IPS-15b (cell line): ENCODE results near the gene OR4M1.
"Not testable (repeated sequence)": the region's sequence is repeated elsewhere in the genome, so short reads cannot be mapped to it uniquely, and the experiment has no call there.

Experiments used
- H3K27me3 ChIP-seq: one replicate; pipeline ENCODE4 v1.6.1; 2013; ENCODE audit warnings: low read length; ENCODE audit not compliant: control insufficient read depth, insufficient read depth
- H3K36me3 ChIP-seq: one replicate; pipeline ENCODE4 v1.6.1; 2013; ENCODE audit warnings: low read length; ENCODE audit not compliant: control insufficient read depth, insufficient read depth
- H3K4me1 ChIP-seq: one replicate; pipeline ENCODE4 v1.6.1; 2013; ENCODE audit warnings: mild to moderate bottlenecking, low read length; ENCODE audit not compliant: control insufficient read depth, insufficient read depth
- H3K4me3 ChIP-seq: one replicate; pipeline ENCODE4 v1.5.1; 2013; ENCODE audit warnings: low read depth, low read length
- H3K9ac ChIP-seq: one replicate; pipeline ENCODE4 v1.6.1; 2013; ENCODE audit warnings: low read depth, mild to moderate bottlenecking, low read length
- H3K9me3 ChIP-seq: one replicate; pipeline ENCODE4 v1.6.1; 2013; ENCODE audit warnings: mild to moderate bottlenecking, low read length; ENCODE audit not compliant: control insufficient read depth, insufficient read depth

OR4M1 gene

GRCh38 chr14:19773204-19773603 is at the start of gene OR4M1:
Gene OR4M1, plus strand, starts transcription at chr14:19773504. Its CDS starts 6,819 bp downstream, at chr14:19780323.
- peaks cover 29% of the 10 kb centered on the region for H3K9me3 ChIP-seq
- H3K36me3 ChIP-seq, H3K27me3 ChIP-seq, H3K4me3 ChIP-seq, H3K4me1 ChIP-seq, H3K9ac ChIP-seq: not testable (repeated sequence)

- no peaks in the 10 kb centered on the region for H3K4me1 ChIP-seq
- H3K9me3 ChIP-seq = peaks cover 39% of the 10 kb centered on the region
- no peak overlapping the region for H3K9ac ChIP-seq
- no peak overlapping the region for H3K4me3 ChIP-seq
- no peaks in the 10 kb centered on the region for H3K27me3 ChIP-seq
- no peaks in the 10 kb centered on the region for H3K36me3 ChIP-seq
Observed at GRCh38 chr14:19729359-19729758, 43.9 kb upstream of the OR4M1 start.

- Histone ChIP-seq H3K4me3 (no peak overlapping the region), H3K36me3 (no peaks in the 10 kb centered on the region), H3K27me3 (no peaks in the 10 kb centered on the region), H3K9ac (no peak overlapping the region), H3K9me3 (peaks cover 39% of the 10 kb centered on the region), H3K4me1 (no peaks in the 10 kb centered on the region)
Observed at GRCh38 chr14:19729763-19730162, 43.5 kb upstream of the OR4M1 start.

GRCh38 chr14:19733893-19734292 is 39.4 kb upstream of the OR4M1 start:
- not testable (repeated sequence) for H3K4me1 ChIP-seq, H3K27me3 ChIP-seq, H3K9ac ChIP-seq, H3K36me3 ChIP-seq, H3K4me3 ChIP-seq
- H3K9me3 ChIP-seq = peaks cover 31% of the 10 kb centered on the region

- Histone ChIP-seq H3K4me1 (no peaks in the 10 kb centered on the region), H3K36me3 (no peaks in the 10 kb centered on the region), H3K9ac (no peak within 1 kb of the TSS), H3K4me3 (no peak within 1 kb of the TSS), H3K9me3 (peaks cover 12% of the 10 kb centered on the region), H3K27me3 (no peaks in the 10 kb centered on the region)
Observed at GRCh38 chr14:19743256-19743655, 30.0 kb upstream of the OR4M1 start, which contains the start of gene OR4Q3. Gene OR4Q3, plus strand, starts transcription at chr14:19743571.

GRCh38 chr14:19752316-19752715 is 21.0 kb upstream of the OR4M1 start:
- H3K9ac ChIP-seq, H3K36me3 ChIP-seq, H3K27me3 ChIP-seq, H3K4me1 ChIP-seq, H3K4me3 ChIP-seq: not testable (repeated sequence)
- peaks cover 28% of the 10 kb centered on the region for H3K9me3 ChIP-seq

GRCh38 chr14:19754172-19754571 is 19.1 kb upstream of the OR4M1 start:
- Histone ChIP-seq H3K9ac (no peak overlapping the region), H3K36me3 (no peaks in the 10 kb centered on the region), H3K27me3 (no peaks in the 10 kb centered on the region), H3K9me3 (peaks cover 26% of the 10 kb centered on the region), H3K4me1 (no peaks in the 10 kb centered on the region), H3K4me3 (no peak overlapping the region)

GRCh38 chr14:19771491-19771890 is 1.8 kb upstream of the OR4M1 start:
- not testable (repeated sequence) for H3K36me3 ChIP-seq, H3K9ac ChIP-seq, H3K4me3 ChIP-seq, H3K4me1 ChIP-seq, H3K27me3 ChIP-seq
- peaks cover 24% of the 10 kb centered on the region for H3K9me3 ChIP-seq

GRCh38 chr14:19771895-19772430 is 1.3 kb upstream of the OR4M1 start:
- no peaks in the 10 kb centered on the region for H3K4me1 ChIP-seq
- no peaks in the 10 kb centered on the region for H3K27me3 ChIP-seq
- peaks cover 26% of the 10 kb centered on the region for H3K9me3 ChIP-seq
- H3K9ac ChIP-seq = no peak overlapping the region
- no peaks in the 10 kb centered on the region for H3K36me3 ChIP-seq
- no peak overlapping the region for H3K4me3 ChIP-seq

GRCh38 chr14:19772454-19772853 is 850 bp upstream of the OR4M1 start:
- not testable (repeated sequence) for H3K27me3 ChIP-seq, H3K9ac ChIP-seq, H3K4me3 ChIP-seq, H3K36me3 ChIP-seq, H3K4me1 ChIP-seq
- peaks cover 26% of the 10 kb centered on the region for H3K9me3 ChIP-seq

GRCh38 chr14:19775587-19775986 is 2.3 kb downstream of the OR4M1 start:
- Histone ChIP-seq H3K9me3 (peaks cover 33% of the 10 kb centered on the region), H3K9ac (no peak overlapping the region)

GRCh38 chr14:19785848-19786247 is 12.5 kb downstream of the OR4M1 start:
- H3K4me1 ChIP-seq, H3K27me3 ChIP-seq, H3K36me3 ChIP-seq, H3K4me3 ChIP-seq, H3K9ac ChIP-seq: not testable (repeated sequence)
- peaks cover 13% of the 10 kb centered on the region for H3K9me3 ChIP-seq

More at GRCh38 chr14:19775587-19775986, 2.3 kb downstream of the OR4M1 start:
- H3K36me3 ChIP-seq = no peaks in the 10 kb centered on the region
- H3K4me3 ChIP-seq = no peak overlapping the region
- H3K4me1 ChIP-seq = no peaks in the 10 kb centered on the region
- H3K27me3 ChIP-seq = no peaks in the 10 kb centered on the region
